ENCODE data around the gene LRRC27. TPM values are rescaled to one million over a fixed set of nuclear protein-coding genes. Genes with fewer than 3 reads are reported as not detected.

LRRC27 gene
- total and polyA plus RNA-seq, 2 of the 4 experiments (the other 2 are of a cell fraction): 3.8 to 5.3 TPM

DNA sequence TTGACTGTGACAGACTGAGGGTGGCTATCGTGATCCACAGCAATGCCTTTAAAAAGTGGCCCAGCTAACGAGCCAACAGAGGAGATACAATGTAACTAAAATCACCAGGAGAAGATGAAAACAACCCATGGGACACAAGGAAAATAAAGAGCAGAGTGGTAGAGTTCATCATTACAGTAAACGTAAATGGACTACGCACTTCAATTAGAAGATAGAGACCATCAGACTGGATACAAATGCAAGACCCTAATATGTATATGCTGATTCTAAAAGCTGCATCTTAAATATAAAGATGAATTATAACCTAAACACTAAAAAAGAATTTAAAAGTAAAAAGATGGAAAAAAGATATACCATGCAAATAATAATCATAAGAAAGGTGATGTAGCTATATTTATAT lies 17.7 kb upstream of the LRRC27 start:
- dilution Hi-C loops (cut with HindIII; ENCODE audit: low sequenced_read_pairs, unreplicated experiment): no loop called here
- POLR2A ChIA-PET (ENCODE audit: unreplicated experiment): no interaction called here
- ATAC-seq (ENCODE audit: low read depth): no peak
- H4K91ac ChIP-seq (ENCODE audit: insufficient read depth, low read depth, low read length): no peak overlapping the region
- H3K14ac ChIP-seq (replicated peaks; ENCODE audit: low read depth, low read length): no peak overlapping the region
- no peak overlapping the region for H2BK120ac ChIP-seq (ENCODE audit: low read depth, low read length)
- no peak overlapping the region for H3K23ac ChIP-seq (ENCODE audit: low read depth, low read length)
- peaks cover 0 to 1% of the 10 kb centered on the region in 2 experiments; a peak in 1 of 4 replicates for H3K79me1 ChIP-seq (ENCODE audit: low read depth in 1 of 2, low read length in 2 of 2)
- no peak overlapping the region for H4K5ac ChIP-seq (ENCODE audit: low read depth, low read length)
- no peak overlapping the region for H2BK5ac ChIP-seq (ENCODE audit: low read depth, low read length, poor library complexity, severe bottlenecking)
- no peak overlapping the region for H2BK20ac ChIP-seq (ENCODE audit: low read depth, low read length)
- H4K20me1 ChIP-seq (ENCODE audit: insufficient read depth, low read length): no peaks in the 10 kb centered on the region
- no peak overlapping the region for H2BK15ac ChIP-seq (ENCODE audit: low read depth, low read length)
- H4K8ac ChIP-seq (ENCODE audit: low read depth in 2 of 2, low read length in 2 of 2): no peak overlapping the region
- H3K9me3 ChIP-seq (ENCODE audit: control insufficient read depth, insufficient read depth, low read length): peaks cover 3% of the 10 kb centered on the region; the same call in 1 of the 2 replicates
- no peak overlapping the region for H3K56ac ChIP-seq (ENCODE audit: extremely low read depth, insufficient read depth, low read length)
- no peak overlapping the region for H3K27ac ChIP-seq (ENCODE audit: insufficient read depth, low read length)
- no peak overlapping the region for H3K18ac ChIP-seq (ENCODE audit: low read depth, low read length)
- in situ Hi-C loops (cut with MboI; ENCODE audit: low sequenced_read_pairs): no loop called here
- no peak overlapping the region for H3K4ac ChIP-seq (ENCODE audit: low read depth, low read length)
- BruUV-seq (replicated peaks): no TSS peak
- intact Hi-C loops (cut with micrococcal nuclease): no loop called here
- WGBS, 2 experiments (ENCODE audit: extremely low coverage in 2 of 2, insufficient read length in 1 of 2): no CpG with 5 or more reads among the region's 4 CpGs
- H3K4me2 ChIP-seq (ENCODE audit: low read depth, low read length): no peak overlapping the region
- no peak overlapping the region for H2AFZ ChIP-seq (replicated peaks; ENCODE audit: low read length, poor library complexity)
- TF ChIP-seq CEBPB (IDR thresholded peaks at IDR 0.05; ENCODE audit: low read depth, low read length) (no peak), POLR2A (IDR thresholded peaks at IDR 0.05; ENCODE audit: low read depth, low read length) (no peak), RFX5 (IDR thresholded peaks at IDR 0.05; ENCODE audit: low read depth, low read length) (no peak), RAD21 (IDR thresholded peaks at IDR 0.05; ENCODE audit: low read length) (no peak), SMC3 (IDR thresholded peaks at IDR 0.05; ENCODE audit: low read depth, low read length) (no peak), MXI1 (IDR thresholded peaks at IDR 0.05; ENCODE audit: borderline replicate concordance, low read depth, low read length) (no peak), CHD1 (IDR thresholded peaks at IDR 0.05; ENCODE audit: low read depth, low read length) (no peak)
- TF ChIP-seq, protein P1, sequence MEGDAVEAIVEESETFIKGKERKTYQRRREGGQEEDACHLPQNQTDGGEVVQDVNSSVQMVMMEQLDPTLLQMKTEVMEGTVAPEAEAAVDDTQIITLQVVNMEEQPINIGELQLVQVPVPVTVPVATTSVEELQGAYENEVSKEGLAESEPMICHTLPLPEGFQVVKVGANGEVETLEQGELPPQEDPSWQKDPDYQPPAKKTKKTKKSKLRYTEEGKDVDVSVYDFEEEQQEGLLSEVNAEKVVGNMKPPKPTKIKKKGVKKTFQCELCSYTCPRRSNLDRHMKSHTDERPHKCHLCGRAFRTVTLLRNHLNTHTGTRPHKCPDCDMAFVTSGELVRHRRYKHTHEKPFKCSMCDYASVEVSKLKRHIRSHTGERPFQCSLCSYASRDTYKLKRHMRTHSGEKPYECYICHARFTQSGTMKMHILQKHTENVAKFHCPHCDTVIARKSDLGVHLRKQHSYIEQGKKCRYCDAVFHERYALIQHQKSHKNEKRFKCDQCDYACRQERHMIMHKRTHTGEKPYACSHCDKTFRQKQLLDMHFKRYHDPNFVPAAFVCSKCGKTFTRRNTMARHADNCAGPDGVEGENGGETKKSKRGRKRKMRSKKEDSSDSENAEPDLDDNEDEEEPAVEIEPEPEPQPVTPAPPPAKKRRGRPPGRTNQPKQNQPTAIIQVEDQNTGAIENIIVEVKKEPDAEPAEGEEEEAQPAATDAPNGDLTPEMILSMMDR (conservative IDR thresholded peaks at IDR 0.05; ENCODE audit: low read depth, low read length): no peak
- TF ChIP-seq, protein P2, sequence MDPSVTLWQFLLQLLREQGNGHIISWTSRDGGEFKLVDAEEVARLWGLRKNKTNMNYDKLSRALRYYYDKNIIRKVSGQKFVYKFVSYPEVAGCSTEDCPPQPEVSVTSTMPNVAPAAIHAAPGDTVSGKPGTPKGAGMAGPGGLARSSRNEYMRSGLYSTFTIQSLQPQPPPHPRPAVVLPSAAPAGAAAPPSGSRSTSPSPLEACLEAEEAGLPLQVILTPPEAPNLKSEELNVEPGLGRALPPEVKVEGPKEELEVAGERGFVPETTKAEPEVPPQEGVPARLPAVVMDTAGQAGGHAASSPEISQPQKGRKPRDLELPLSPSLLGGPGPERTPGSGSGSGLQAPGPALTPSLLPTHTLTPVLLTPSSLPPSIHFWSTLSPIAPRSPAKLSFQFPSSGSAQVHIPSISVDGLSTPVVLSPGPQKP (IDR thresholded peaks at IDR 0.05; ENCODE audit: borderline replicate concordance, low read depth, low read length): no peak
- H3K4me3 ChIP-seq (ENCODE audit: insufficient read depth, low read depth, low read length): no peak overlapping the region
- H3K4me1 ChIP-seq (ENCODE audit: control insufficient read depth, insufficient read depth, low read length): peaks cover under 1% of the 10 kb centered on the region; the same call in 1 of the 2 replicates
- H3K27me3 ChIP-seq (ENCODE audit: control insufficient read depth, insufficient read depth, low read length): no peaks in the 10 kb centered on the region
- H3K9me1 ChIP-seq (ENCODE audit: insufficient read depth, low read length): 0 out of 2 replicates have a peak, but pooled peaks cover under 1% of the 10 kb centered on the region
- no peak overlapping the region for H2AK9ac ChIP-seq (replicated peaks; ENCODE audit: low read depth, low read length, poor library complexity)
- no peak for DNase-seq
- no peaks in the 10 kb centered on the region for H3K36me3 ChIP-seq (ENCODE audit: control insufficient read depth, insufficient read depth, low read length)
- CTCF ChIA-PET: no interaction called here
- H2AK5ac ChIP-seq (ENCODE audit: low read depth, low read length): no peak overlapping the region
- H3K9ac ChIP-seq (ENCODE audit: low read depth, low read length): no peak overlapping the region
